Stomach (tissue), 4 donors: Measurements from ENCODE around the gene FGF7.

ENCODE experiments used
- CTCF ChIP-seq, 7 experiments: fragments of 450-650 bp in 4 of 7; fragments of 200-600 bp in 3 of 7; sonication (generic) in 3 of 7; IDR thresholded peaks; one replicate each; pipeline ENCODE4 v1.5.1; 2016 to 2019; ENCODE audit warnings: antibody characterized with exemption in 7 of 7, control low read depth in 2 of 7, mild to moderate bottlenecking in 1 of 7
- EP300 ChIP-seq: sonication (generic); formaldehyde crosslinking; IDR thresholded peaks from one replicate; pipeline ENCODE4 v1.6.1; 2017; ENCODE audit warnings: antibody characterized with exemption
- POLR2A ChIP-seq, 4 donors: fragments of 450-650 bp; IDR thresholded peaks; one replicate each; pipeline ENCODE4 v1.6.1; 2016; ENCODE audit warnings: antibody characterized with exemption in 4 of 4, control low read depth in 2 of 4, mild to moderate bottlenecking in 1 of 4, moderate library complexity in 1 of 4

GRCh38 chr15:49495993-49496753, 73.1 kb downstream of the FGF7 start:
- no peak for TF ChIP-seq CTCF (IDR thresholded peaks at IDR 0.05)
- TF ChIP-seq POLR2A (IDR thresholded peaks at IDR 0.05), result no peak
- TF ChIP-seq EP300, result no peak
